Fibroblast of lung (primary cell): ENCODE results near the gene PWWP2B. TPM values are rescaled to one million over a fixed set of nuclear protein-coding genes. Genes with fewer than 3 reads are reported as not detected.

ENCODE experiments used
- DNase-seq, 2 donors: peaks; one replicate each; pipeline versions ENCODE4 v3.0.0 to v3.0.0-alpha.2; 2010; ENCODE audit warnings: low read depth in 2 of 2
- H2AFZ ChIP-seq: 2 replicates; pipeline ENCODE4 v1.5.1; 2012; ENCODE audit warnings: low read length, control low read depth, inconsistent platforms
- H3K27ac ChIP-seq: 2 replicates; pipeline ENCODE4 v1.5.1; 2011; ENCODE audit warnings: low read length, control low read depth; ENCODE audit not compliant: insufficient read depth
- H3K27me3 ChIP-seq: 2 replicates; pipeline ENCODE4 v1.5.1; 2011; ENCODE audit warnings: mild to moderate bottlenecking, low read length; ENCODE audit not compliant: control insufficient read depth, insufficient read depth
- H3K36me3 ChIP-seq: 2 replicates; pipeline ENCODE4 v1.5.1; 2011; ENCODE audit warnings: low read length; ENCODE audit not compliant: control insufficient read depth, insufficient read depth
- H3K4me1 ChIP-seq: 2 replicates; pipeline ENCODE4 v1.5.1; 2011; ENCODE audit warnings: low read length; ENCODE audit not compliant: control insufficient read depth, insufficient read depth; ENCODE audit errors: extremely low read depth
- H3K4me2 ChIP-seq: 2 replicates; pipeline ENCODE4 v1.5.1; 2011; ENCODE audit warnings: low read length, control low read depth; ENCODE audit not compliant: insufficient read depth; ENCODE audit errors: extremely low read depth
- H3K4me3 ChIP-seq, 4 experiments: fragments of 200-600 bp in 1 of 4; sonication (generic) in 1 of 4; replicated peaks in 1 of 4; 2 replicates each; pipeline ENCODE4 v1.5.1; 2011 to 2016; ENCODE audit warnings: low read length in 4 of 4, low read depth in 3 of 4, mild to moderate bottlenecking in 3 of 4, control low read depth in 2 of 4, inconsistent platforms in 1 of 4, mixed read lengths in 1 of 4; ENCODE audit not compliant: insufficient read depth in 1 of 4; ENCODE audit errors: control extremely low read depth in 1 of 4
- H3K79me2 ChIP-seq: 2 replicates; pipeline ENCODE4 v1.5.1; 2012; ENCODE audit warnings: mild to moderate bottlenecking, low read length, inconsistent platforms; ENCODE audit not compliant: control insufficient read depth, insufficient read depth
- H3K9ac ChIP-seq: 2 replicates; pipeline ENCODE4 v1.5.1; 2011; ENCODE audit warnings: mild to moderate bottlenecking, low read length, control low read depth; ENCODE audit not compliant: insufficient read depth
- H3K9me3 ChIP-seq: 2 replicates; pipeline ENCODE4 v1.5.1; 2012; ENCODE audit warnings: low read depth, low read length; ENCODE audit not compliant: control insufficient read depth, insufficient read depth
- H4K20me1 ChIP-seq: 2 replicates; pipeline ENCODE4 v1.5.1; 2011; ENCODE audit warnings: low read length; ENCODE audit not compliant: control insufficient read depth, insufficient read depth; ENCODE audit errors: extremely low read depth
- EZH2 ChIP-seq: IDR thresholded peaks from 2 replicates; pipeline ENCODE4 v1.5.1; 2012; ENCODE audit warnings: low read length, control low read depth, mild to moderate bottlenecking; ENCODE audit errors: missing control alignments
- polyA plus RNA-seq, 2 donors: library from polyadenylated mRNA; depleted of rRNA in 1 of 2; stranded (reverse) in 1 of 2; unstranded in 1 of 2; fragments of >200 nt; gene quantifications; 2 replicates each; pipeline ENCODE4 v1.2.1, GENCODE V29; 2011 to 2012; ENCODE audit warnings: missing spikeins in 1 of 2
- total RNA-seq: library from RNA; depleted of rRNA; stranded (reverse); fragments of >200 nt; gene quantifications from 2 replicates; pipeline ENCODE4 v1.2.1, GENCODE V29; 2014
- TF ChIP-seq, protein P1 (sequence below), 2 donors: IDR thresholded peaks in 1 of 2; conservative IDR thresholded peaks in 1 of 2; 1 replicate in 1 of 2; 2 replicates in 1 of 2; pipeline ENCODE4 v1.5.1; 2011 to 2012; ENCODE audit warnings: low read length in 2 of 2, control low read depth in 1 of 2, inconsistent platforms in 1 of 2, low read depth in 1 of 2, mild to moderate bottlenecking in 1 of 2

Gene PWWP2B
- total and polyA plus RNA-seq, 2 donors (not counting 1 experiment from before 2014, with no cell fraction given) = 1.5 to 15.9 TPM

- Histone ChIP-seq H2AFZ (no peak overlapping the region), H3K27me3 (no peaks in the 10 kb centered on the region), H3K36me3 (no peaks in the 10 kb centered on the region), H3K4me1 (no peaks in the 10 kb centered on the region), H4K20me1 (no peaks in the 10 kb centered on the region), H3K79me2 (no peaks in the 10 kb centered on the region), H3K9me3 (peaks cover 3% of the 10 kb centered on the region), H3K4me3 (no peak overlapping the region), H3K9ac (no peak overlapping the region), H3K4me2 (no peak overlapping the region), H3K27ac (no peak overlapping the region)
- DNase-seq = no peak
- no peak for TF ChIP-seq EZH2
- TF ChIP-seq, protein P1, sequence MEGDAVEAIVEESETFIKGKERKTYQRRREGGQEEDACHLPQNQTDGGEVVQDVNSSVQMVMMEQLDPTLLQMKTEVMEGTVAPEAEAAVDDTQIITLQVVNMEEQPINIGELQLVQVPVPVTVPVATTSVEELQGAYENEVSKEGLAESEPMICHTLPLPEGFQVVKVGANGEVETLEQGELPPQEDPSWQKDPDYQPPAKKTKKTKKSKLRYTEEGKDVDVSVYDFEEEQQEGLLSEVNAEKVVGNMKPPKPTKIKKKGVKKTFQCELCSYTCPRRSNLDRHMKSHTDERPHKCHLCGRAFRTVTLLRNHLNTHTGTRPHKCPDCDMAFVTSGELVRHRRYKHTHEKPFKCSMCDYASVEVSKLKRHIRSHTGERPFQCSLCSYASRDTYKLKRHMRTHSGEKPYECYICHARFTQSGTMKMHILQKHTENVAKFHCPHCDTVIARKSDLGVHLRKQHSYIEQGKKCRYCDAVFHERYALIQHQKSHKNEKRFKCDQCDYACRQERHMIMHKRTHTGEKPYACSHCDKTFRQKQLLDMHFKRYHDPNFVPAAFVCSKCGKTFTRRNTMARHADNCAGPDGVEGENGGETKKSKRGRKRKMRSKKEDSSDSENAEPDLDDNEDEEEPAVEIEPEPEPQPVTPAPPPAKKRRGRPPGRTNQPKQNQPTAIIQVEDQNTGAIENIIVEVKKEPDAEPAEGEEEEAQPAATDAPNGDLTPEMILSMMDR (conservative IDR thresholded peaks at IDR 0.05 in 1 of 2, IDR thresholded peaks at IDR 0.05 in 1 of 2; ENCODE audit: low read depth in 1 of 2, low read length in 2 of 2) = no peak
Measured at GRCh38 chr10:132437541-132437950, 40.5 kb downstream of the PWWP2B start.

GRCh38 chr10:132438091-132439024 is 41.4 kb downstream of the PWWP2B start:
- H3K4me3 ChIP-seq = no peak overlapping the region
- H4K20me1 ChIP-seq = no peaks in the 10 kb centered on the region
- H3K9ac ChIP-seq = no peak overlapping the region
- peaks cover 3% of the 10 kb centered on the region for H3K9me3 ChIP-seq
- H3K4me1 ChIP-seq = no peaks in the 10 kb centered on the region
- no peaks in the 10 kb centered on the region for H3K36me3 ChIP-seq
- no peak overlapping the region for H3K27ac ChIP-seq
- no peaks in the 10 kb centered on the region for H3K79me2 ChIP-seq
- no peak overlapping the region for H2AFZ ChIP-seq
- no peaks in the 10 kb centered on the region for H3K27me3 ChIP-seq
- DNase-seq = no peak
- H3K4me2 ChIP-seq = no peak overlapping the region
- TF ChIP-seq EZH2 = no peak
- TF ChIP-seq, protein P1 (conservative IDR thresholded peaks at IDR 0.05 in 1 of 2, IDR thresholded peaks at IDR 0.05 in 1 of 2; ENCODE audit: low read depth in 1 of 2, low read length in 2 of 2) = no peak

DNA sequence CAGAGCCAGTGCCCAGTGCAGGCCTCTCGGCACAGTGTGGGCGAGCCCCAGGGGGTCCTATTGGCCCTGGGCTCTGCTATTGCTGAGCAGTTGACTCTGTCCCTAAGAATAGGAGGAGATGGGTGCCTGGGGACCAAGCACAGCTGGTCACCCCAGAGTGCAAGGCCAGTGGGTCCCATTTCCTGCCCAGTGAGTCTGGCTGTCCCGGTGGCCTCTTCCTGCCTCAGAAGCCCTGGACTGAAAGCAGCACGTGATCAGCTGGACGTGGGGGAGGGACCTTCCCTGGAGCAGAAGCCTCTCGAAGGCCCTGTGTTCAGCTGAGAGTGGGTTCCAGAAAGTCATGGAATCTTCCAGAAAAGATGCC is 42.0 kb downstream of the PWWP2B start:
- Histone ChIP-seq H4K20me1 (no peaks in the 10 kb centered on the region), H3K4me2 (no peak overlapping the region), H3K4me1 (no peaks in the 10 kb centered on the region), H3K4me3 (no peak overlapping the region), H3K9me3 (peaks cover 3% of the 10 kb centered on the region), H3K27me3 (no peaks in the 10 kb centered on the region), H3K27ac (no peak overlapping the region), H3K79me2 (no peaks in the 10 kb centered on the region), H3K9ac (no peak overlapping the region), H3K36me3 (no peaks in the 10 kb centered on the region), H2AFZ (no peak overlapping the region)
- TF ChIP-seq, protein P1 (conservative IDR thresholded peaks at IDR 0.05 in 1 of 2, IDR thresholded peaks at IDR 0.05 in 1 of 2; ENCODE audit: low read depth in 1 of 2, low read length in 2 of 2) = no peak
- no peak for TF ChIP-seq EZH2
- no peak for DNase-seq
